HG02571 (cell line): ENCODE results near the gene ZNF587.
"Not testable (repeated sequence)": the region's sequence is repeated elsewhere in the genome, so short reads cannot be mapped to it uniquely, and the experiment has no call there.

ENCODE experiments used
- ATAC-seq: cut with Tn5 transposase; IDR thresholded peaks from one replicate; pipeline ENCODE4 v1.9.1; 2021; ENCODE audit warnings: mild to moderate bottlenecking, moderate library complexity; ENCODE audit not compliant: unreplicated experiment

The ZNF587 gene

DNA sequence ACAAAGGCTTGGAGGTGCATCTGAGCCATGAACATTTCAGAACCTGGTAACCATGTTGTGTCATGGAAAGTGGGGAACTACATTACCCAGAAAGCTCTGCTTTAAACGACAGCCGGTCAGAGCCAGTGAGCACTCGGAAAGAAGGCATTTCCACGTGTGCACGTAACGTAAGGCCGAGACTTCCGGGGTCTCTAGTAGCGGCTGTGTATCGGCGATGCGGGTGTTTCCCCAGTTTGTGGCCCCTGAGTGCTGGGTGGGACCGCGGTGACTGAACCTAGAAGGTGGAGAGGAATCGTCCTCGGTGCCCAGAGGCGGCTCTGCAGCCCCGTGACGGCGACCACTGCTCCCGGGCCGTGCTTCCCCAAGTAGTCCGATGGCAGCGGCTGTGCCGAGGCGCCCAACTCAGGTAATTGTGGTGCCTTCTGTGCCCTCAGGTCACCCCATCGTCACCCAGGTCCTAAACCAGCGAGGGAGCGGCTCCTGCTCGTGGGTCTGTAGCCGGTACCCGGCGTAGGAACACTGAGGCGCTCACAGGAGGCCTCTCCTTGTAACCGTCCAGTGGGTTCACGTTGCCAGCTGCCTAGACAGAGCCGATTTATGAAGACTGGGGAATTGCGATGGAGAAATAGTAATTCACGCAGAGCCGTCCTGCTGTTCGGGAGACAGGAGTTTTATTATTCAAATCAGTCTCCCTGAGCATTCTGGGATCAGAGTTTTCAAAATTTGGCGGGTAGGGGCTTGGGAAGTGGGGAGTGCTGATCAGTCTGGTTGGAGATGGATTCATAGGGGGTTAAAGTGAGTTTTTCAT is at the start of gene ZNF587:
Gene ZNF587, plus strand, starts transcription at position 194 of the 808 bp plus-strand sequence. Its CDS starts 180 bp downstream, at position 374.
- ATAC-seq: peak; percentile 83

DNA sequence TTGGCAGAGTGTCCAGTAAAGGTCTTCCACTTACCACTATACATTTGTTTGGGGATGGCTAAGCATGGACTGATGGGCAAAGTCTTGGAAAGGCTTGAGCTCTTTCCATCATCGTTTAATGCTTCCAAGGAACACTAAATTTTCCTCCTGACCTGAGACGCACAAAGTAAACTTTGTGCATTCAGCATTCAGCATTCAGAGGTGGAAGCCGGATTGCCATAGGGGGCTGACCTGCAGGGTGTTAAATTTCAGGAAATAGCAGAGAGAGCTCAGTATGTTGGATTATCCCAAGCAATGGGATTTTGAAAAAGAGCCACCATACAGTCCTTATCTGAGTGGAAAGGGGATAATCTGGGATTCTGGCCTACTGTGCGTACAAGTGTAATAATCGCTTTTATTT is 49.0 kb upstream of the ZNF587 start:
- no peak for ATAC-seq

DNA sequence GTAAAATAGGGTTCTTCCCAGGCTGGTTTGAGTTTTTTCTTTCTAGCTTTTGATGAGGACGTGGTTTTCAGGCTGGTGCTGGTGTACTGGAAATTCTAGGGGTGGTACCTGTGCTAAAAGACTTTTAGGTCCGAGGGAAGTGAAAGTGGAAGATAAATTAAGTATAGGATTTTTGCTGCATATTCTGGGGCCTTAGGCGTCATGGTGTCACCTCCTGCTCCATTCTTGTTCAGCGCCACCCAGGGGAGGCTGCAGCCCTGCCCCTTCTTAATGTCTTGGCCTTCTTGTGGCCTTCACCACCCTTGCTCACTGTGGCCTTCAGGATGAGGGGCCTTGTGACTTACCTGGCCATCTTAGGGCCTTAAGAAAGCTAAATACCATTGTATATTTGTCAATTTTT is 47.4 kb upstream of the ZNF587 start:
- ATAC-seq: no peak

DNA sequence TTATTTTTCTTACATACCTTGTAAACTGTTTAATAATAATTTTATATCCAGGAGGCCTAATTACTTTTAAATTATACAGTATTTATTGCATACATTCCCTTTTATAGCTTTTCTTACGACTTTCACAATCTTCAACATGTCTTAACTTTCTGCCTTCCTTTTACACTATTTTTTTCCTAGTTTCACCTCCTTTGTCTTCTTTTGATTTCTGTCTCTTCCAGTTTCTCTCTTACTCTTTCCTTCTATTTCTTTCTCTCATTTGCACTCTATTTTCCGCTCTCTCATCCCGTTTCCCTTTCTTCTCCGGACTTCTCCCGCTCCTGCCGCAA is 46.4 kb upstream of the ZNF587 start:
- no peak for ATAC-seq

- no peak for ATAC-seq
Observed at GRCh38 chr19:57803594-57804325, 45.9 kb upstream of the ZNF587 start.

DNA sequence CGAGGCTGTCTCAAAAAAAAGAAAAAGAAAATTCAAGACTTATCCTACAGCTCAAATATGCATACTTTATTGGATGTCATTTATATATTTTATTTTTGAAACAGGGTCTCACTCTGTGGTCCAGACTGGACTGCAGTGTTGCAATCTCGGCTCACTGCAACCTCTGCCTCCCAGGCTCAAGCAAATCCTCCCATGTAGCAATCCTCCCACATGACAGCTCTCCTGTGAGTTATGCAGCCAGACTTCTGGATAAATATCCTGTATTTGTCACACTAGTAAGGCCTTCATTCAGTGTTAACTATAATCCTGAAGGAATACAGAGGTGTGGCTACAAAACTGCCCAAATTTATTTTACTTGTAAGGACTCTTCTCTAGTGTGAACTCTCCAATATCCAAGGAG is 42.1 kb upstream of the ZNF587 start:
- no peak for ATAC-seq

DNA sequence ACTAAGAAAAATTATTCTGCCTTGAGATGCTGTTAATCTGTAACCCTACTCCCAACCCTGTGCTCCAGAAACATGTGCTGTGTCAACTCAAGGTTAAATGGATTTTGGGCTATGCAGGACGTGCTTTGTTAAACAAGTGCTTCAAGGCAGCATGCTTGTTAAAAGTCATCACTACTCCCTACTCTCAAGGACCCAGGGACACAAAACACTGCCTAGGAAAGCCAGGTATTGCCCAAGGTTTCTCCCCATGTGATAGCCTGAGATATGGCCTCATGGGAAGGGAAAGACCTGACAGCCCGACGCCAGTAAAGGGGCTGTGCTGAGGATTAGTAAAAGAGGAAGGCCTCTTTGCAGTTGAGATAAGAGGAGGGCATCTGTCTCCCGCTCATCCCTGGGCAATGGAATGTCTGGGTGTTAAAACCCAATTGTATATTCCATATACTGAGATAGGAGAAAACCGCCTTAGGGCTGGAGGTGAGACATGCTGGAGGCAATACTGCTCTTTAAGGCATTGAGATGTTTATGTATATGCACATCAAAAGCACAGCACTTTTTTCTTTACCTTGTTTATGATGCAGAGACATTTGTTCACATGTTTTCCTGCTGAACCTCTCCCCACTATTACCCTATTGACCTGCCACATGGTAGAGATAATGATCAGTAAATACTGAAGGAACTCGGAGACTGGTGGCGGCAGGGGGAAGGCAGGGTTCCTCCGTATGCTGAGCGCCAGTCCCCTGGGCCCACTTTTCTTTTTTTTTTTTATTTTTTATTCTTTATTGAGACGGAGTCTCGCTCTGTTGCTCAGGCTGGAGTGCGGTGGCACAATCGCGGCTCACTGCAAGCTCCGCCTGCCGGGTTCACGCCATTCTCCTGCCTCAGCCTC is 39.0 kb upstream of the ZNF587 start:
- ATAC-seq: not testable (repeated sequence)

DNA sequence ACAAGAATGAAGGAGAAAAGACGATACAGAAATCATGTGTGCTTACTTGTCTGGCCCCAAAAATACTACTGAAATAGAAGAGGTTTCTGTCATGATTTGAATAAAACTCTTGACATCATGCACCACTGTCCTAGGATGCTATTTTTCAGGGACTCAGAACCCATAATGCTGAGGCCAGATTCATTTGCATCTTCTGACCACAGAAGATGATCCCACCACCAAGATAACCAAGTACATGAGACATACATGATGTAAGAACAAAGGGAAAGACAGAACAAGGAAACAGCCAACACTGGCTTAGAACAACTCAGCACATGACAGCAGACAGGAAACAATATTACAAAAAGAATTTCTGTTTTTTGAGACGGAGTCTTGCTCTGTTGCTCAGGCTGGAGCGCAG is 37.4 kb upstream of the ZNF587 start:
- ATAC-seq: no peak

GRCh38 chr19:57812975-57813820 is 36.5 kb upstream of the ZNF587 start:
- ATAC-seq: not testable (repeated sequence)

DNA sequence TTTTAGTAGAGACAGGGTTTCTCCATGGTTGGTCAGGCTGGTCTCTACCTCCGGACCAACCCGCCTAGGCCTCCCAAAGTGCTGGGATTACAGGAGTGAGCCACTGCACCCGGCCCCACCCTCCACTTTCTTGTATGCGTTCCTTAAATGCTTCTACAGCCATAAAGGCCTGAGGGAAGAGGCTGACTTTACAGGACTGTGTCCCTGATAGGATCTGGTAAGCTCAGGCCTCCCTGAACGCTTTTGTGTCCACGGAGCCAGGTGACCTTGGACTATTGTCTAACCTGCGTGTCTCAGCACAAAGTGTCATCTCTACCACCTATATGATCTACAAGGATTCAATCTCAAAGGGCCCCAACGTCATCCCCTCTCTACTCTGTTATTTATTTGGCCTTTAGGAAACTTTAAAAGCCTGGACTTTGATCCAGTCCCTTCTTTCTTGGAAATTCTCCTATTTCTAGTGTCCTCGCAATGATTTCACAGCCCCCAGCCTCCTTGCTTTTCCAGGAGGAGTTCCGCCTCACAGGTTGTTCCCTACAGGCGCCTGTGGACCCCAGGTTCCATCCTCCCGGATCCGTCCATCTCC is 35.6 kb upstream of the ZNF587 start:
- ATAC-seq: no peak

- ATAC-seq: no peak
Observed at GRCh38 chr19:57814505-57815246, 35.0 kb upstream of the ZNF587 start, which contains the start of gene ZNF552. Gene ZNF552 (minus strand): TSS chr19:57814913. CDS start chr19:57814743, 170 bp downstream.

GRCh38 chr19:57815247-57816075 is 34.2 kb upstream of the ZNF587 start:
- no peak for ATAC-seq

DNA sequence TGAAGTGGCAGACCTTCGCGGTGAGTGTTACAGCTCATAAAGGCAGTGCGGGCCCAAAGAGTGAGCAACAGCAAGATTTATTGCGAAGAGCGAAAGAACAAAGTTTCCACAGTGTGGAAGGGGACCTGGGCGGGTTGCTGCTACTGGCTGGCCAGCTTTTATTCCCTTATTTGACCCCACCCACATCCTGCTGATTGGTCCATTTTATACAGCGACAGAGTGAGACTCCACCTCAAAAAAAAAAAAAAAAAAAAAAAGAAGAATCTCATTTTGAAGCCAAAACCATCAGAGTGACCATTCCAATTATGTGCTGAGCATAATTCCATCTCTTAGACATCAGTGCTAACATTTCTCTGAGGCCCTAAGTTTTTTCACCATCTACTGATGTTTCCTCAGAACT is 33.0 kb upstream of the ZNF587 start:
- ATAC-seq: no peak

GRCh38 chr19:57817976-57818375 is 31.7 kb upstream of the ZNF587 start:
- no peak for ATAC-seq

GRCh38 chr19:57818378-57818777 is 31.3 kb upstream of the ZNF587 start:
- no peak for ATAC-seq

- ATAC-seq: peak; percentile 74
Observed at GRCh38 chr19:57819475-57820148, 30.0 kb upstream of the ZNF587 start.

GRCh38 chr19:57820599-57820998 is 29.1 kb upstream of the ZNF587 start:
- no peak for ATAC-seq

- not testable (repeated sequence) for ATAC-seq
Observed at GRCh38 chr19:57821095-57821494, 28.6 kb upstream of the ZNF587 start.
